NCI-H1930 (cell line): ENCODE results near the gene SLC9A2.
A peak's percentile ranks its signal among the peaks of the same experiment; 100 is the strongest.

Experiments used
- DNase-seq, 2 experiments: peaks; one replicate each; lab custom pipeline; 2025; lab: John Stamatoyannopoulos, UW

SLC9A2 gene

DNA sequence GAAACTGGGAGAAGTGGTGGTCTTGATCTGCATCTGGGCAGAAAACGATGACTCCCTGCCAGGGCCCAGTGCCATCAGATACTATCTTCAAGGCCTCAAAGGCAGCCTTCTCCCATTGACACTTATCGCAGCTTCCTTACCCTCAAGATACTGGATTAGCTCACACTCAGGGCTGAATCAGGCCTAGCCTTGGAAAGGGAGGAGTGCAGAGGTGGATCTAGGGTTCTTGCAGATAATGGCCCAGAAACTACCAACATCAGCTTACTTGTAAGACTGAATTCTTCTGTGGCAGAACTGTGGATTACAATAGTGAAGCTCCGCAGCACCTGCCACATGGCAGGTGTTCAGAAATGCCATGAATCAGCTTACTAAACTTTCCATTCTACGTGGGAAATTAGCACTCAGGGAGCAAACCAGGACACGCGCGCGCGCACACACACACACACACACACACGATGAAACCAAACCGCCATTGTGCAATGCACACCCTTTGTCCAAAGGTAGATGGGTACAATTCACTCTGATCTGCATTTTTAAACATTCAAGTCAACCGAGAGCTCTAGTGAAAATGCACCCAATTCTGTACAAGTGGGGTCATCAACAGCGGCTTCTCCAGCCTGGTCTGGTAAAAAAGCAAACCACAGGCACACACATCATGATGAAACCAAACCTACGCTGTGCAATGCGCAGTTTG is 116.2 kb downstream of the SLC9A2 start:
- DNase-seq, result no peak

DNA sequence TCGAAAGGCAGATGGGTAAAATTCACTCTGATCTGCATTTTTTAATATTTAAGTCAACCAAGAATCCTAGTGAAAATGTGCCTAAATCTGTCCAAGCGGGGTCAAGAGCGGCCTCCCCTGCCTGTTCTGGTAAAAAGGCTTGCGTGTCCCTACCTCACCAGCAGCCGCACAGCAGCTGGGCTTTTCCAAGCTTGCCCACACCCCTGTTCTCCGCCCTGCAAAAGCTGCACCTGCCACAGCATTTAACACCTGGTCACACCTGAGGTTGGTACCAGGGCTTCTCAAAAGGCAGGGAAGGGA is 116.7 kb downstream of the SLC9A2 start:
- DNase-seq, result no peak

DNA sequence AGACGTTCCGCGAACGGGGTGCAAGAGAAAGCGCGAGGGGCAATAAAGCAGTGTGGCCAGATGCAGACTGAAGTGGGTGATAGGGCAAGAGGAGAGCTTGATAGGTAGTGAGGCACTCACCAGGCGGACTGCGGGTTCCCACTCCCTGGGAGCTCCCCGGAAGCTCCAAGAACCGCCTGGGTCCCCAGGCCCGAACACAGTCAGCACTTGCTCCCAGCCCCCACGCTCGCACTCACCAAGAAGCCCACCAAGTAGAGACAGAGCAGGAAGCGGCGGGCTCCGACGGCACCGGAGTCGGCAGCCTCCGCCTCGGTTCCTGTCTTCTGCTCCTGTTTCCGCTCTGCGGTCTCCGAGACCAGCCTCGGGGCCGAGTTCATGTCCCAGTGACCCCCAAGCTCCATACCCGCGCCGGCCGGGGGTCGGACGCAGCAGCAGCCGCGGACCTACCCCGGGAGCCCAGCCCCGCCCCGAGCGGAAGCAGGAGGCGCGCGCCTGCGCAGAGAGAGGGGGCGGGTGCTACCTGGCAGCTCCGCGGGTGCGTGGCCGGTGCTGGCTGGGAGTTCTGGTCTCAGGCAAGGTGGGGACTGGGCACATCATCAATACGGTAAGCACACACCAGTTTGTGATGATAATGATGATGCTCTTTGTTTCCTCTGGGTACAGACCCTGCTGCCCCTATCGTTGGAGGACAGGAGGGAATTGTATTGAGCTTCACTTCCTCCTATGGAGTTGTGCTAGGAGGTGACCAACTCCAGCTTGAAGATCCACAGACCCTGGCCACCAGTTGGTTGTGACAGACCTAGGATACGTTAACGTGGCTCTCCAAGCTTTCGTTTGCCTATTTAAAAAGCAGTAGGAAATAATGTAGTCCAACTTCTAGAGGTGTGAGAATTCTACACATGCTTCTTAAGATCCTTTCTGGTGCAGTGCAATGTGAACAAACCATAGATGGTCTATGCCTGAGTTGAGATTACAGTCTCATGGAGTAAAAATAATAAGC is 117.4 kb downstream of the SLC9A2 start:
- DNase-seq, result peak; percentile 72 to 73

DNA sequence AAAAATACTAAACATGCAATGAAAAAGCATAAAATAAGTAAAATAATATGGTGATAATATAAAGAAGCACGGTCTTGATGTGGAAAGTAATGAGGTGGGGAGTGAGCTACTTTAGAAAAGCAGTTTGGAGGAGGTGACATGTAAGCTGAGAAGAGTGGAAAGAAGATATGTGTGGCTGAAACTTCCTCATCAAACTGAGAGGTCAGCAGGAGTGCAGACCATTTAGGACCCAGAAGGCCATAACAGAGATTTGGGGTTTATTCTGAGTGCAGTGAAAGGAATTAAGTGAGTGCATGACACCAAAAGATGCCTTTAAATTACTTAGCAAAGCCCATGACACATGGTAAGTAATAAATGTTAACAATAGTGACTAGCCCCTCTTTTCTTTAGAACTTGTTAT is 118.1 kb downstream of the SLC9A2 start:
- no peak for DNase-seq

DNA sequence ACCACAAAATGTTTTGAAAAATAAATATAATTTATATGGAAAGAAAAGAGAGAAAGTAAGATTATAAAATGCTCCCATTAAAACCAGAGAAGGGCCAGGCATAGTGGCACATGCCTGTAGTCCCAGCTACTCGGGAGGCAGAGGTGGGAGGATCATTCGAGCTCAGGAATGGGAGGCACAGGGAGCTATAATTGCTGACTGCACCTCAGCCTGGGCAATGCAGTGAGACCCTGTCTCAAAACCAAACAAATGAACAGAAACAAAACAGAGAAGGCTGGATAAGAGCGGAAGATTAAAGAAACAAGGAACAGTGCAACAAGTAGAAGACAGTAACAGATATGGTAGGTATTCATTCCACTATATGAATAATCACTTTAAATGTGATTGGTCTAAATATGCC is 123.9 kb downstream of the SLC9A2 start:
- DNase-seq, result no peak

DNA sequence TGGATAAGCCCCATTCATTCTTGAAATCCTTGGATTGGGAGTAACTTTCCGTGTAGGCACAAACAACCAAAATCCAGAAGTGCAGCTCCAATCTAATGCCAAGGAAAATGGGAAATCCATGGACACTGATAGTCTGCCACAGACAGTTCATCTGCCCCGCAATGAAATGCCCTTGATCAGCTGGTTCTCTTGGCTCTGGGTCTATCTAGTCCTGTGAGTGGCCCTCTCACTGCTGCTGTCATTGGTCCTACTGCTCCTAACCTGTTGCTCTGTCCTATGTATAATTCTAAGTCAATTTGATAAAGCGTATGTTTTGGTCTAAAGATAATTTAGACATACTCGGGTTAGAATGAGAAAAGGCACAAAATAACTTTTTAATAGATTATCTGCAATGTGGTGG is 128.8 kb downstream of the SLC9A2 start:
- no peak for DNase-seq

DNA sequence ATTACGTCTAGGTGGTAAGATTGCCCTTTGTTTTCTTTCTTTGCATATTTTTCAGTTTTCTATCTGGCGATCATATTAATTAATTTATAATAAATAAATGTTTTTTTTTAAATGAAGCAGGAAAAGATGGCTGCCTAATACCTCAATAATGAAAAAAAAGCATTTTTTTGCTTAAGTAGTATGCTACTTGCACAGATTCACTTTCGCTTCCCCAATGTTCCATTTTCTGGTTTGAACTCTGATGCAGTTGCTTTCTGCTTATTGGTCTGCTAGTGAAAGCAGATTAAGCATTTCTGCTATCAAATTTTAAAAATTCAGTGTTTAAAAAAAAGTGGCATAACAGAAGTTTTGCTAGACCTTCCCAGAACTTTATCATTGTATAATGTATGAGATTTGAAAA is 130.6 kb downstream of the SLC9A2 start:
- no peak for DNase-seq

DNA sequence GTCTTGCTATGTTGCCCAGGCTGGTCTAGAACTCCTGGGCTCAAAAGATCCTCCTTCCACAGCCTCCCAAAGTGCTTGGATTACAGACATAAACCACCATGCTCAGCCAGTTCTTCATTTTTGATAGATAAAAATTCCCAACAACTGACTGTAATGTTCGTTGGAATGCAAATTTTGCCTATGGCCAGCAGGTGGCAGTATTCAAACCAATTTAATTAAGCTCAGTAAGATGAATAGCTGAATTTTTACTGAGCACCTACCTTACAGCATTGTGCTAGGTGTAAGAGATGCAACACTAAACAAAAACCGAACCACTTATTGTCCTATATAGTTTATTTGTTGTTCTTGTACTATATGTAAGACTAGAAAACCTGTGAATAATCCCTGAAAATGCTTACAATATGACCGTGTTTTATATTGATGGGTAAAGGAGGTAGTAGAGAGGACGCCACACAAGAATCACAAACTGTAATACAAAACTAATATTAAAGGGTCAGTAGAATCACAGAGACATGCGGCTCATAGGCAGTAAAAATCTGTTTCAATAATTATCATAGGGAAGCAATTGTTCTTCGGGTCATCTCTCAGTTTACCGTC is 134.3 kb downstream of the SLC9A2 start:
- DNase-seq, result peak in 1 of 2 experiments; percentile 34

DNA sequence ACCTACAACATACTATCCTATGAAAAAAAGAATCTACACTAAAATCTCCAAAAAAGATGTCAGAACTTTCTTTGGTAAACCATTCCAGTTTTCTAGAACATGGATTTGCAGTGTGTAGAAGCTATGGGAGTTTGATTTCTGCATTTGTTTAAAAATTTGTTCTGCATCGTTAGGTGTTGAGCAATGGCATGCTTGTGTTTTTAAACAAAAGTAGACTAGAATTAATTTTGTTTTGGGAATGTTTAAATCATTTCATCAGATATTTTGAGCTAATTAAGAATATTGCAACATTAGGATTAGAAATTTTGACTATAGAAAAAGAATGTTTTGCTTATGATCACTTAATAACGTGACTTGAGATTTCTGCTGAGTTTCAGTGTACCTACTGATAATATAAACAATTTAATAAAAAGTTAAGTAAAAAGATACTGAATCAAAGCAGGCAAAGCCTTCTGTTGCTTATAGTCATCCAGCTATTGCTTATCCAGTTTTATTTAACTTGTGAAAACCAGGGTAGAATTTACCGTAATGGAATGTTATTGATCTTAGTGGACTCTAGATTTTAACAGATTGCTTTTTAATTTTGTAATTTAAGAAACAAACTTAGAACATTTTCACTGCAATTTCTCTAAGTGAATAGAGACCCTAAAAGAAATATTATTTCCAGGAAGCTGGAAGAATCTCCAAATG is 135.2 kb downstream of the SLC9A2 start:
- DNase-seq, result no peak

DNA sequence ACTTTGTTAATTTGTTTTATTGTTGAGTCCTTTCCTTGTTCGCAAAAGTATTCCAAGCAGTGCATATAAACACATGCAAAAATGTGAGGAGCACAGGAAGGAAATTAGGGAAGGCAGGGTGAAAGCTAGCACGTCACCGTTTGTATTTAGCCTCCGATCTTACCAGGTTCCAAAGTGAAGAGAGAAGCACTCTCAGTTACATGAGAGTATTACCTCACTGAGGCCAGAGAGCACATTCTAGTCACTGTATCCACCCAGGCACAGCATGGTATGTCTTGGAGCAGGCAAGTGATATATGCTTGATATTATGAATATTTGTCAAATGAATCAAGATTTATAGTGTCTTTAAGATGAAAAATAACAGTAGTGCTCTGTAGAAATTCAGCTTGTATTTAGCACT is 135.9 kb downstream of the SLC9A2 start:
- no peak for DNase-seq

DNA sequence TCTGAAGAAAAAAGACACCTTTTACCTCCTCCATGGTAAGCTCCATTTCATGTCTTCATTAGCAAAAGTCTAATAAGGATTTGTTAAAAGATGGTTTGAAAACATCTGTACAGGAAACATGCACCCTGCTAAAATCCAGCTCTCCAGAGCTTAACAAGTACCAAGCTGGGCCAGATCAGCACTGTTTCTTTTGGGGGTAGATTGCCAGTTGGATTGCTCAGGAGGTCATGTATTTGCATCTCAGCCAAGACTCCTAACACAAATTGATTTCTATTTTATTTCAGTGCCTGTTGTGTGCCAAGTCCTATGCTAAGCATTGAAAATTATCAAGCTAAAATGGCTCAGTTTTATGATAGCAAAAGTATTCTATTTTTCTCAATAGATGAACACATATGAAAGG is 139.1 kb downstream of the SLC9A2 start:
- no peak for DNase-seq
